HG02763 (cell line): ENCODE data around the gene TBX18.

Experiments used
- ATAC-seq: cut with Tn5 transposase; IDR thresholded peaks from one replicate; pipeline ENCODE4 v1.9.1; 2021; ENCODE audit warnings: mild to moderate bottlenecking, moderate library complexity; ENCODE audit not compliant: unreplicated experiment

The TBX18 gene

DNA sequence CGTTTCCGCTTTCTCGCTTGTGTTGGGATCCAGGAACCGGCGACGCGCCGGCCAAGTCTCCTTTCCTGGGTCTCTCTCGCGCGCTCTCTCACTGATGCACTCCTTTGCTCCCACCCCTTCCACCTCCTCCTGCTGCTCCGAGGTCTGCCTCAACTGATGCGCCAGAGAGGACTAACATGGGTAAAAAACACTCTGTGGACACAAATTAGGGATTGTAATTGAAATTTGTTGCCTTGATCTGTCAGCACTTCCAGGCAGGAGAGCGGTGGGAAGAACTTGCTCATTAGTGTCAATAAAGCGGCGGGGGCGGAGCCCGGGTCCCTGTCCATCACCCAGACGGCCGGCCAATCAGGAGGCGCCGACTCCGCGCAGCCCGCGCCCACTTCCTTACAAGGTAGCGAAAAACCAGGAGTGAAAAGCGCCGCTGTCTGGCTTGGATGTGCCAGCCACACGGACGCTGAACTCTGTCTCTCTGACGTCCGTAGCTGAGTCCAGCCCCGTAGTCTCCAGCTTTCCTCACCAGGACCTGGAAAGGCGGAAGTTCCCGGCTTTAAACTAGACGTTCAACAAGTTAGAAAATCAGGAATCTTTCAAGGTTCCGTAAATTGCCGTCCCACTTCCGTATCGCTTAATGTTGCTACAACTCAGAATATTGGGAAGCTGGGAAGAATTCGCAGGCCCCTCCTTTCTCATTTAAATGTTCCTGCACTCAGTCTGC, at the start of gene TBX18:
Gene TBX18, minus strand, starts transcription at position 267 of the 718 bp plus-strand sequence. CDS start 417 bp downstream, outside the sequence.
- no peak for ATAC-seq

DNA sequence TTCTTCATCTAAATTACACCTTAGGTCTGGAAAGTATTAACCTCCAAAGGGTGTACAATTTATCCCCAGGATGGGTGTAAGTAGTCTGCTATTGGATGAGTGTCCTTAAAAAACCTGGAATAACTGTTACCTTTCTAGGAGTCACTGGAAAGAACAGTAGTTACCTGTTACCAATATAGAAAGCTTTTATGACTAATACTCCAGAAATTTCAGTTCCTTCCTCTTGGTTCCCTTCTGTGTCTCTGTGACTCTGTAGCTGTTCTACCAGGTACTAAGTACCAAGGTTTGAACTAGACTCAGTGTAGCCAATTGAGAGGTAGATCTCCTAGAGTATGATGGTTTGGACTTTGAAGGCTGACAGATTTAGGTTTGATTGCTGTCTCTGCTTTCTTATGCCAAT, 47.0 kb upstream of the TBX18 start:
- no peak for ATAC-seq

DNA sequence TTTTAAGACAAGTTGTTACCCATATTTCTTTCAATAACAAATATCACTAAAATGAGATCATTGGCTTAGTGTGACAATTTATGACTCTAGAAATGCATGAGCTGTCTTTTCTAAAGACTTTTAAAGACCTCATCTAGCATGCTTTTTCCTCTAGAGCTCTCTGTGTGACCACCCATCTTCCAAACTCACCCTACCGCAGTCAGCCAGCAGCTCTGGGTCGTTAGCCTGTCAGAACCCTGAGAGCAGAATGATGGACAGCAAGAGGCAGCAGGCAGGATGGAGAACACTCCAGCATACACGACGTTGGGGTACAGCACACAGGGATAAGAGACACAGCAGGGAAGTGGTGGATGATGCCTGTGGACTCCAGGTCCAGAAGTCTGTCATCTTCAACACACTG, 45.1 kb upstream of the TBX18 start:
- ATAC-seq, result no peak

DNA sequence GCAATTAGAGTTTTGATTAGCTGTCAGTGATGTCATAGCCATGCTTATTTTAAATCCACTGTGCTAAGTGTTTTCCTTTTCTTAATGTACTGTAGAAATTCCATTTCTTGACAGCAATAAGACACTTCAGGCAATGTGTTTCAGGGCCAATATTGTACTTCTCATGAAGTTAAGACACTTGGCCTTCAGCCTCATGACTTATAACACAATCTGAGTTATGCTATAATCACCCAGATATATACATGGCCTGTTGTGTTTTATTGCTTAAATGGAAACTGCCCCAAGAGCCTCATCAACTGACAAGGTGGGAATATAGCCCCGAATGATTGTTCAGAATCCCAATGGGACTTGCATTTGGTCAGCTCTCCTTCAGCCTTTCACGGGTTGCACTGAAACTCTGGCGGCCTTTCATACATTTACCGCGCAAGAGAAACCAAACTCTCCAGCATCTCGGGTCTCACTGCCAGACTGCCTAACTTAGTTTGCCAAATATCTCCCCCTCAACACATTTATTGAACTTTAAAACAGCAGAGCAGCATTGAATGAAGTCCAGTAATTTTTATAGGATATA, 44.2 kb upstream of the TBX18 start:
- no peak for ATAC-seq

DNA sequence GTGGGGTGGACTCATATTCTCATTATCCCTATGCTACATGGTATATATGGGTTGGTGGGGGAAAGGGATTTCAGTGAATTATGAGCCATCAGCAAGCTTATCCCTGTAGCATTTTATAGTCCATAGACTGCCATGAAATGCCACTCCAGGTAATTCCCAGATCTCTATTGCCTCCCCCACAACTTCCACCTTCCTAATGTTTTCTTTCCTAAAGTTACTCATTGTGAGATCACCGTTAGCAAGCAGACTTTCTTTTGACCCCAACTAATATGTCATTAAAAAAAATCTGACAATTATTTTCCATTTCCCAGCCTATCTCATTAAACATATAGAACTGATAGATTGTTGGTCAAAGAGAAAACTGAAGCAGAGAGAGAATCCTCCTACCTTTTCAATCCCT, 40.7 kb upstream of the TBX18 start:
- no peak for ATAC-seq

DNA sequence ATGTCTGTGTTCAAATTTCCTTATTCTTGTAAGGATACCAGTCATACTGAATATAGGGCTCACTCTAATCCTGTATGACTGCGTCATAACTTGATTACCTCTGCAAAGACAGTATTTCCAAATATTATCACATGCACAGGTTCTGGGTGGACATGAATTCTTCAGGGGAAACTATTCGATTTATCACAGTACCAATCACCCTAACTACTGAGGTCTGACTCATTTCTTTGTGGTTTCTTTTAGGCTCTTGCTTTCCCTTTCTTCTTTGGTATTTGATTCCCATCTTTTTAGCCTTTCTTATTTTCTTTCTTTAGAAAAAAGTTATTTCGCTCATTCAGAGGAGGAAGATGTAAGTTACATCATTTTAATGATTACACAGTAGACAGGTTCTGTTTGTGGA, 40.3 kb upstream of the TBX18 start:
- ATAC-seq, result no peak

DNA sequence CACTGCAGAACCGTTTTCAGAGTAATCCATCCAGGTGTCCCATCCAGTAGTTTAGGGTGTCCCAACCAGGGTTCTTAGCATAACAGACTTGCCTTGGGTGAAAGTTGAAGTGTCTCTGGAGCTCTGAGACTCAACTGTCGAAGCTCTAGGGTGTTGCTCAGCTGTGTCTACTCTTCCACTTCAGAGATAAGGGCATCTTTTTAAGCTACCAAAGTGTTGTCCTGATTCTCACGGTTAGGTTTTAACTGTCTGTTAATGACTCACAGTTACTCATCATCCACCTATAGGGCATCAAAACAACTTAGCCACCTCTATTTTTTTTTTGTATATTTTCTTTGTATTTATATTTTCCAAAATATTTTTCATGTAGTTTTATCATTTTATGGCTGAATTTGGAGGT, 36.9 kb upstream of the TBX18 start:
- no peak for ATAC-seq

DNA sequence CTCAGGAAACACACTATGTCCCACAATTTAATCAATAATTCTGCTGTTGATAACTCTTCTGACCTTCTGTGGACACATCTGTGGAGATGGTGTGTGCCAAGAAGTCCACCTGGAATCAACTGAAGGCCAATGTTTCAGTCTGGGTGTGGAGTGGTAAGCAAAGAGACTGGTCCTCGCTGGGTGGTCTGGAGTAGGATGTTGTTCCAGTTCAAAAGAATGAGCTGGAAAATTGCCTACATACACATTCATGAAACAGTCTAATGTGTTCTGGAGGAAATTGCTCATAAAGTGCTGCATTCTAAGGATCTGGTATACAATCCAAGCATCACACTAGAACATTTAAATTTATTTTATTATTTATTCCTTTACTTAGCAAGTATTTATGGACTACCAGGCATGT, 33.9 kb upstream of the TBX18 start:
- no peak for ATAC-seq

DNA sequence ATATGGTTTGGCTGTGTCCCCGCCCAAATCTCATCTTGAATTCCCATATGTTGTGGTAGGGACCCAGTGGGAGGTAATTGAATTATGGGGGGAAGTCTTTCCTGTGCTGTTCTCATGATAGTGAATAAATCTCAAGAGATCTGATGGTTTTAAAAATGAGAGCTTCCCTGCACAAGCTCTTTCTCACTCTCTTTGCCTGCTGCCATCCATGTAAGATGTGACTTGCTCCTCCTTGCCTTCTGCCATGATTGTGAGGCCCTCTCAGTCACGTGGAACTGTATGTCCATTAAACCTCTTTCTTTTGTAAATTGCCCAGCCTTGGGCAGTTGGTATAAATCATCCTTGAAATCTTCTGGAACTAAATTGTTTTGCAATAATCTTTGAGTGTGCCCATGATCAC, 31.9 kb upstream of the TBX18 start:
- no peak for ATAC-seq

DNA sequence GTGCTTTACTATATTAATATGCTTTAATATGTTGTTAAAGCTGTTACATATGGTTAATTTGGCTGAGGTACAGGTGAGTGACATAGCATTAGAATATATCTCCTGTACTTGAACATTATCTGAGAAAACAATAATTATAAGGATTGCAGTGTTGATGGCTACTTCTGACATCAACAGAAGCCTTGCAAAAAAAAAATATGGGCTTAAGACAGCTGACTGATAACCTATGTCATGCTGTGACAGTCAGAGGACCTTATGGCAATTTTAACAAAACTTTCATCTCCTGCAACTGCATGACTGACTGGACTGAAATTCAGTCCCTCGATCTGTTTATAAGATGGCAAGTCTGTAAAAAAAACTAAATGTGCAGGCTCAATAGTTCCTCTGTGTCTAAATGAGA, 27.5 kb upstream of the TBX18 start:
- ATAC-seq, result no peak

DNA sequence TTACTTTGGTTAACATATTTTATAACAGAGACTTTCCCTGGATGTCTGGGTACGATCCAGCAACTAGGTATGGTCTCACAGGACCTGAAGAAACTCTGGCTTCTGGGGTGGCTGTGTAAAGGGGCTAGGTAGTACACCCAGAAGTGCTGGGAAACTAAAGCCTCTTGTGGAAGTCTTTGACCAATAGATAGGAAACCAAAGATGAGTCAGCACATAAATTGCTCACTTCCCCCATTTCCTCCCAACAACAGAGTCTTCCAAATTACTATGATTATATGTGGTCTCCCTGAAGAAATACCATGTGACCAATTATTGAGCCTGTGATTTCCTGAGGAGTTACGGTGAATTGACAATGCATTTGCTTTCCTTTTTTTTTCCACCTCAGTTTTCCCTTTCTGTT, 26.8 kb upstream of the TBX18 start:
- no peak for ATAC-seq

DNA sequence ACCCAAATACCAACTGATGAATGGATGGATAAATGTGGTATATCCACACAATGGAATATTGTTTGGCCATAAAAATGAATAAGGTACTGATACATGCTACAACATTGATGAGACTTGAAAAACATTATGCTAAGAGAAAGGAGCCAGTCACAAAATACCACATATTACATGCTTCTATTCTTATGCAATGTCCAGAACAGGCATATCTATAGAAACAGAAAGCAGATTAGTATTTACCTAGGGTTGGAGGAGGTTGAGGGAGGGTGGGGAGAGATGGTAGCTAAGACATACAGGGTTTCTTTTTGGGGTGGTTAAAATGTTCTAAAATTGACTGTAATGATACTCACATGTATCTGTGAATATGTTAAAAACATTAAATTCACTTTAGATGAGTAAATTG, 24.8 kb upstream of the TBX18 start:
- no peak for ATAC-seq

DNA sequence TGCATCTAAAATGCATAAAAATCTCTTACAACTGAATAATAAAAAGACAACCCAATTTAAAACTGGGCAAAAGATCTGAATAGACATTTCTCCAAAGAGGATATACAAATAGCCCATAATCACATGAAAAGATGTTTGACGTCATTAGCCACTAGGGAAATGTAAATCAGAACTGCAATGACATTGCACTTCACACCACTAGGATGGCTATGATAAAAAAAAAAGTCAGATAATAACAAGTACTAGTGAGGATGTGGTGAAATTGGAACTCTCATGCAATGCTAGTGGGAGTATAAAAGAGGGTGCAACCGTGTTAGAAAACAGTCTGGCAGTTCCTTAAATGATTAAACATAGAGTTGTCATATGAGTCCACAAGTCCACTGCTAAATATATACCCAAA, 24.3 kb upstream of the TBX18 start:
- ATAC-seq, result no peak

DNA sequence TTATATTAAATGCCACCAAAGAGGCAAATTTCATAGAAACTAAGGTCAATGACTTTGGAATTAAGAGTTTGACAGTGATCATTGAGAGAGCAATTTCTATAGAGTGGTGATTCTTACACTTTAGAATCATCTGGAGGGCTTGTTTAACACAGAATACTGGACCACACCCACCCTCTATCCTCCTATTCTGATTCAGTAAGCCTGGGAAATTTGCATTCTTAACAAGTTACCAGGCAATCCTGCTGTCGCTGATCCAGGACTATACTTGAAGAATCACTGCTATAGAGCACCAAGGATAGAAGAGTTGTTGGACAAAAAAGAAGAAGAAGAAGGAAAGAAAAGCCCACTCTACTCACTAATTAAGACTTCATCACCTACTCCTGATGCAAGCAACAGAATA, 21.3 kb upstream of the TBX18 start:
- no peak for ATAC-seq

DNA sequence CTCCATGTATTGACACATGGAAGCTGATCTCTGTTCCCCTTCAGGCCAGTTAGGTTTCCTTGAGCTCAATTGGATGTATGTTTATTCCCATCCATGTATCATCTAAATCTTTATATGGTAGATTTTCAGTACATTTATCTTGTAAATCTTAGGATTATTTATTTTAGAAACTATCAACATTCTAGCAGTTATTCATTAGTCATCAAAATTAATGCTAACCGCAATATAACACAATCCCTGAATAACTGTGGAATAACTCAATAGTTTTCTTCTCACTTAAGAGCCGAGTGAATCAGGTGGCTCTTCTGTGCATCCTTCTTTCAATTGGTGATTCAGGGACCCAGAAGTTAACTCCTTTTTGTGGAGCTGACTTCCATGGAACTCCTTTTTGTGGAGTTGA, 15.5 kb upstream of the TBX18 start:
- ATAC-seq, result no peak

DNA sequence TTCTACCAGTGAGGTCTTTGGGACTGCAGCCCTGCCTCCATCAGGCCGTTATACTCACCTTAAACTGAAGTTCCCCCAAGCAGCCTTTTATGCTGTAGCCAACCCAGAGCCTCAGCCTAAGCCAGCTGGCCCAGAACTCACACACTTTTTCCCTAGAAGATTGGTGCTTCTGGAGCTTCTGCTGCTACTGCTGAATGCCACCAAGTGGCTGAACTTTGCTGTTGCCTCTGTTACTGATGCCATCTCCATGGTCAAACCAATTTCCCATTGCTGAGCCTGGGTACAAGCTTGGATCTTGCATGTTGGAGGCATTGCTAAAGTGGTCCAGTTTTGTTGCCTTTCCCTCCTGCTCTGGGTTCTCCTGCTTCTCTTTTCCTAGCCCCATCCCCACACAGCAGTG, 15.0 kb upstream of the TBX18 start:
- ATAC-seq, result no peak

DNA sequence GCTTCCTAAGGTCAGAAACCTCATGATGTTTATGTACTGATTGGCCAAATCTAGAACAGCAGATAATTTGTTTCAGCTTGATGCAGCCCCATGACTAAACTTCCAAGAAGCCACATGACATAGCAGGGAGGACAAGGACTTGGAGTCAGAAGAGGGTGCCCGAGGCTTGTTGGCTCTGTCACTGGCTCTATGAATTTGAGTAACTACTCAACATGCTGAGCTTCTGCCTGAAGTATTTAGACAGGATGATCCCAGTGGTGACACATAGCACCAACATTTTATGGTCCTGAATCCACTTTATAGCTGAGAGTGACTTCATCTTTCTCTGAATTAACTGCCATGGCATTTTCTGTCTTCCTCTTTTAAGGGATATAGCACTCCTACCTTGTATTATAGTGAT, 13.5 kb upstream of the TBX18 start:
- no peak for ATAC-seq

DNA sequence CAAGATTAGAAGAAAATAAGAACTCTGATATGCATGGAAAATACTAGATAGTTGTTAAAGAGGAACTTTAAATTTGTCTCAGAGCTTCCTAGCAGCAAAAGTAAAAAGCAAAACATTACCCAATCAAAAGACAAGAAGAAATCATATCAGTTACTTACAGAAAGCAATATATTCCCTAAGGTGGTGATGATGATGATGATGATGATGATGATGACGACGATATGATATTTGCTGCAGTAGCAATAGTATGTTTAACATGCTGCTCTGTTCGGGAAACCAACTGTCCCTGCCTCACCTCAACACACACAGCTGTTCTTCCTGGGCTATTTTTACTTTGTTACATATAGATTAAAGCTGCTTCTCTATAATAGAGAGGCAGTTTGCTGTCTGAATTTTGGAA, 12.0 kb upstream of the TBX18 start:
- no peak for ATAC-seq

DNA sequence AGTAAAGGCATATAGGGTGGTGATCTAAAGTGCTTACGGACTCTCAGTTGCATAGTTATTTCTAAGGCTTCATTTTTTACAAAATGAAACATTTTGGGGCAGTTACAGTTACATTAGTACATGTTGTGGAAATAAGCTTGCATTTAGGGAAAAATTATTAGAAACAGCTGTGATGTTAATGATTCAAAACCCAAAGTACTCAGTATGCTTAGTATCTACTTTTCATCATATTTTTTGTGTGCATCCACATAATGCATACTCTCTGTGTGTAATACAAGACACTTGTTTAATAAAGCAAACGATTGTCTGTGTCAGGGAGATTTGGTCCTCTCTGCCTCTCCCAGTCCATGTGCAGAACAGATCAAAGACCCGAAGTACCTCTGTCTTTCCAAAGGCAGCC, 11.4 kb upstream of the TBX18 start:
- ATAC-seq, result no peak

DNA sequence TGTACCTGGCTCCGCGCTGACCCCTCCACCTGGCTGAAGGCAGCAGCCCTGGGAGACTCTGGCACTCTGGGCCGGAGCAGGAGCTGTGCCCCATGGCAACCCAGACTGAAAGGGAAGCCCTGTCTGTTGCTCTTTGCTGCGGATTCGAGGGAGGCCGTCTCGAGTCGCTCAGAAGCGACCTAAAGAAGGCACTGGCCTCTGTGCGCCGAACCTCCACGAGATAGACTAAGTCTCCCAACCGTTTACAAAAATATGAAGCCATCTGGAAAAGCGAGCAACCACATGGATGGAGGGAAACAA, 10.5 kb upstream of the TBX18 start:
- no peak for ATAC-seq

DNA sequence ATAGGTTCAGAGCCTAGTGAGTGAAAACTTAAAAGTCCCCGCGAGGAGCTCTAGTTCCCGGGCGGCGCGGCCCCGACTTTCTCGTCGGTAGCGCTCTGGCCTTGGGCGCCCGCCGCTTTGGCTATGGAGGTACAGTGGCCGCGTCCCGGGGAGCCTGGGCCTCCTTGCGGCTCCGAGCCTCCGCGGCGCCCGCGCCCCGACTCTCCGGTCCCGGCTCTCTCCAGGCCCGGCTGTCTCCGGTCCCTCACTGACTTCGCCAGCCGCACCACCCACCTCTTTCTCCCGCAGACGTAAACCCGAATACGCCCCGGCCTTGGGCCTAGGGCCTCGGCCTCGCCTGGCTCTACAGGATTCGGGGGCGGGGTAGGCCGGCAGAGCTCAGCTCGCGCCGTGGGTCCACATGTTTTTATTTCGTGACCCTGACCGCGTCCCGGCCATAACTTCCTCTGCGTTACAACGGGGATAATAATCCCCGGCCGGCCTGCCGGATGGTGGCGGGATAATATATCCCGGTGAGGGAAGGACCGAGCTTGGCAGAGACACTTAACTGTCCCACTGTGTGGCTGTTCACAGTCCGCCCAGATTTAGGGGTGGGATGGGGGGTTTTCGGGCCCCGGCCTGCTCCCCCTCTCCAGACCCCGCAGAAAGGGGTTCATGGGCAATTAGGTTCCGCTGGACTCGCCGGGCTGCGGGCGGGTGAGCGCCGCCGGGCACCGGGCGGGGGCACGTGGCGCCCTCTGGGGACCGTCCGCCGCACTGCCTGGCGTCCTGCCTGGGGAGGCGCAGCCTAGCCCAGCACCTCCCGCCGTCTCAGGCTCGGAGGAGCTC, 10.0 kb upstream of the TBX18 start:
- peak; percentile 71 for ATAC-seq

DNA sequence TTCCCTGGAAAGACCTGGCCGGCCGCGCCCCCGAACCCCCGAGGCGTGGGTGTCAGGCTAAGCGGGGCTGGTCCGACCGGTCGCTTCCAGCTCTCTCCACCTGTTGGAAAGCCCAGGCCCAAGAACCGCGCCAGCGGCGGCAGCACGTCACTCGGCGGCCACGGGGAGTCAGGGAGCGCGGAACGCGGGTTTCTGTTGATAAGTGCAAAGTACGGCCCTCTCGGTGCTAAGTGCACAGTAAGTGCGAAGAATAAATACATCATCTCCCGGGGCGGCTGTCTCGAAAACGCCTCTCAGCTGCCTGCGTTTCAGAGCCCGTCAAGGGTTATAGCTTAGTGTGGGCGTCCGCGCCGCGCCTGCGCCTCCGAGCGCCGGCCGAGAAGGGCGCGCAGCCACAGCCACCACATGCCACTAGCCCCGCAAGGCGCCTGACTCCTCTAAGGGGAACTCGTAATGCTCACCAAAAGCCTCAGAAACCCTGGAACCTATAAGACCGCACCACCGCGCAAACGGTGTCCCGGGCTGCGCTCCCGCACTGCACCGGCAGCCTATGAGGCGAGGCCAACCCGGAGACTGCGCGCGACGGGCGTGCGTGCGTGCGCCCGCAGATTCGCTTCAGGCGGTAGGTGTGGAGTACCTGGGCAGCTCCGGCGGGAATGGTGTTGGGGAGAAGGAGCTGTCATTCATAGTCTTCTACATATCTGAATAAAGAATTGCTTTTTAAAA, 9.2 kb upstream of the TBX18 start:
- no peak for ATAC-seq
